ENCODE data around the gene CDC42EP5.
"Not testable (repeated sequence)": the region's sequence is repeated elsewhere in the genome, so short reads cannot be mapped to it uniquely, and the experiment has no call there.

CDC42EP5 gene, protein sequence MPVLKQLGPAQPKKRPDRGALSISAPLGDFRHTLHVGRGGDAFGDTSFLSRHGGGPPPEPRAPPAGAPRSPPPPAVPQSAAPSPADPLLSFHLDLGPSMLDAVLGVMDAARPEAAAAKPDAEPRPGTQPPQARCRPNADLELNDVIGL

DNA sequence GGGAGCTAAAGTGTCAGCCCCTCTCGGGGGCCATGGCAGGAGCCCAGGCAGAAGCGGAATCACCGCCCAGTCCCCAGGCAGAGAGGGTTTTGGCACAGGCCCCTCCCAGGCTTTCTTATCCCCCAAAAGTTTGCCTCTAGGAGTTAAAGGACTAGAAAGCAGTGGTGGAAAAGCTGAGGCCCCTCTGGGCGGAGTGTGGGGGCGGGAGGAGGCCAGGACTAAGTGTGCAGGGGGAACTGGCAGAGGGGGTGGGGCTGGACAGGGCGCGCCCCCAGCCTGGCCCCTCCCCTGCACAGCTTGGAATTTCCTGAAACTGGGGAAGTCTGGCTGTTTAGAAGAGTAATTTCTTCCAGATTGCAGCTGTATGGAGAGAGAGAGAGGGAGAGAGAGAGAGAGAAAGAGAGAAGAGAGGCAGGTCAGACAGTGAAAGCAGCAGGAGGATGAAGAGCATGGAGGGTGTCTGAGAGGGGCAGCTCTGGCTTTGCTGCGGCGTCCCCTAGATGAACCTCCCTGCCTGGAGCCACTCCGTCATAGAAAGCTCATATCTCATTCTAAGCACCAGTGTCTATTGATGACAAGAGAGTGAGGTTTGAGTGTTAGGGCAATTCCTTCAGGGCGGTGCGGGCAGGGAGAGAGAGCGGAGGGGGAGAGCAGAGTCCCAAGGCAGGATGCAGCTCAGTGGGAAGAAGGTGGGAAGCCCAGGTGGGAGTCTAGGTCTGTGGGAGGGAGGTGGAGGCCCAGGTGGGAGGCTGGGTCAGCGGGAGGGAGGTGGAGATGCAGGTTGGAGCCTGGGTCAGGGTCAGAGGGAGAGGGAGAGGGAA, at the start of gene CDC42EP5:
TSS of gene CDC42EP5 (minus strand) at position 226 of the 821 bp plus-strand sequence. CDS start 7,749 bp downstream, outside the sequence.
- no peak for DNase-seq

DNA sequence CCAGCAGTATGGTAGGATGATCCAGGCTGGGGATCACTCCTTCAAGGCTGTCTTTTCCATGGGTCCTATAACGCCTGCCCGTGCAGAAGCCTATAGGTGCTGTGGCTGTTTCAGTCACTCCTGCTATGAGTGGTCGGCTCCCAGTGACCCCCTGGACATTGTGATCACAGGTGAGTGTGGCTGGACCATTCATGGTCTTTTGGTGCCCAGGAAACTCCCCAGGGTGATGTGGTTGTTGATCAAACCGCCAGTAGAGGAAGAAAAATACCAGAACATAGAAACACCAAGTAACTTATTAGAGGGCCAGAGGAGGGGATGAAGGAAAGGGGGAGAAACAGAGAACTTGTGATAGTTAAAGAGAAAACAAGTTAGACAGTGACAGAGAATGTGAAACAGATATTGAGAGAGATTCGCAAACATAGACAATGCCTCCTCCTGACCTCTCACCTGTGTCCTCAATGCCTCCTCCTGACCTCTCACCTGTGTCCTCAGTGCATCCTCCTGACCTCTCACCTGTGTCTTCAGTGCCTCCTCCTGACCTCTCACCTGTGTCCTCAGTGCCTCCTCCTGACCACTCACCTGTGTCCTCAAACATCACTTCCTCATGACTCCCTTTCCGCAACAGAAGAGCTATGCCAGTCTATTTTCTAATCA, 48.9 kb upstream of the CDC42EP5 start:
- DNase-seq: no peak

DNA sequence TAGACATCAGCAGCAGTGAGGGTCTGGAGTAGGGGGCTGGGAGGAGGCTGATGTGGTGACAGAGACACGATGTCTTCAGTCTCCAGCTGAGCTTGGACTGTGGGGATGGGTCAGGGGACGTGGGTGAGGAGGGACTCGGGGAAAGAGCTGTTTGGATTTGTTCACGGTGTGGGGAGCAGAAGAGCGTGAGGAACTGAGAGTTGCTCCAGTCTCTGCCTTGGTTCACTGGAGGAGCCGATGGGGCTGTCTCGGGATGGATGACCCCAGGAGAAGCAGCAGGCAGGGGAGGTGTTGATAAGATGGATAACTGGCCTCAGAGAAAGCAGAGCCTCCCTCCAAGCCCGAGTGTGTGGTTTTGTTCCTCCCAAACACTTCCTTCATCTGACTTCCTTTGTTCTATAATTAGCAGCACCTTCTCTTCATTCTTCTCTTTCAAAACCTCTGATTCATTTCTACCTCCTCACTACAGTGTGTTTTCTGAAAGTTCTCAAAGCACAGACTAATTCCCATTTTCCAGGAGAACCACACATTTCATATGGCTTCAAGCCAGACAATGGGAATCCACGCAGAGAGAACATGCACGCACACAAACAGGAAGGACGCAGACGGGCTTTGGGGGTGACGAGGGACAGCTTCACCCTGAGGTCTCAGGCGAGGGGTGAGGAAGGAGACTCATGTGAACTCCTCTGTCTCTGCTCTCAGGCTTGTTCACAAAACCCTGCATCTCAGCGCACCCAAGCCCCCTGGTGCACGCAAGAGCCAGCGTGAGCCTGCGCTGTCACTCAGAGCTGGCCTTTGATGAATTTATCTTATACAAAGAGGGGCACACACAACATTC, 48.1 kb upstream of the CDC42EP5 start:
- DNase-seq: no peak

DNA sequence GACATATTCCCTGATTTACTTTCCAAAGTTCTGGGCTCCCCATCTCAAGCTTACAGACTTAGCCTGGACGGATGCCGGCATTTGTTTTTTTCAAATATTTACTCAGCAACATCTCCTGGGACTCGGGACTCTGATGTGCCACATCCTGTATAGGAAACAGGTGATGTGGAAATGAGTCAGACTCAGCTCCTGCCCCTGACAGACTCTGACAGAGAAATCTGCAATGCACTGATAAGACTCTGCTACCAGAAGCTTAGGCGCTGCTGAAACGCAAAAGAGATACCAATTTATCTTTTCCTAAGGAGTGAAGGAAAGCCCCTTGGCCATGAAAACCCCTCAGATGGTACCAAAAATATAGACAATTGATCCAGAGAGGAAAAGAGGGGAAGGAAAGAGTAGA, 45.7 kb upstream of the CDC42EP5 start:
- no peak for DNase-seq

DNA sequence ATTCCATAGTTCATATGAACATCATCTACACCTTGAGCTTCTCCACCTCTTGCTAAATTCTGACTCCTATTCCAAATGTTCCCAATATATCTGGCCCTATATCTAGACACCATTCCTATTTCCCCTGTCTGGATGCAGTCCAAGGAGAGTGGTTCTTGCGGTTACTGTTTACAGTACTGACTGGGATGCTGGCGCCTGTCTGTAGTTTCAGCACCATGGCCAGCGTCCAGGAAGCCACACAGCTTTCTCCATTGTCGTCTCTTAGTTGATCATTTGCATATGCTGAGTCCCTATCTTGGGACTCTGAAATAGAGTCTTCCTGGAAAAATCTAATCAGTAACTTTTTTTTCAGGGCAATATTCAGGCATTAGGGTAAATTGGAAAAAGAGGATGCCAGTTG, 44.4 kb upstream of the CDC42EP5 start:
- no peak for DNase-seq

DNA sequence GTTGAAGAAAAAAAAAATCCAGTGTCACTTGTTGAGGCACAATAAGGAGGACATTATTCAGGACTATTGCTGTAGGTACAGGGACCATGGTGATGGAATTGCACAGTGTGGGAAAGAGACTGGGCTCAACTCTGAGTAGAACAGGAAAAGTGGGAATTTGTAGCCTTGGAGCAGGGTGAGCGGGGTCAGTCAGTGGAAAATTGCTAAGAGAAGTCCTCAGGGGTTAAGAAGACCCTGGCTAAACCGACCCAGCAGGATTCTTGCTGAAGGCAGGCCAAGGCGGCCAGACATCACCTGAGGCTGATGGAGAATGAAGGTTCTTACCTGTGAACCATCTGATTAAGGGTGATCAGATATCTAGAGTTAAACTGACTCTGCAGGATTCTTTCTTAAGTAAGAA, 42.1 kb upstream of the CDC42EP5 start:
- DNase-seq: no peak

DNA sequence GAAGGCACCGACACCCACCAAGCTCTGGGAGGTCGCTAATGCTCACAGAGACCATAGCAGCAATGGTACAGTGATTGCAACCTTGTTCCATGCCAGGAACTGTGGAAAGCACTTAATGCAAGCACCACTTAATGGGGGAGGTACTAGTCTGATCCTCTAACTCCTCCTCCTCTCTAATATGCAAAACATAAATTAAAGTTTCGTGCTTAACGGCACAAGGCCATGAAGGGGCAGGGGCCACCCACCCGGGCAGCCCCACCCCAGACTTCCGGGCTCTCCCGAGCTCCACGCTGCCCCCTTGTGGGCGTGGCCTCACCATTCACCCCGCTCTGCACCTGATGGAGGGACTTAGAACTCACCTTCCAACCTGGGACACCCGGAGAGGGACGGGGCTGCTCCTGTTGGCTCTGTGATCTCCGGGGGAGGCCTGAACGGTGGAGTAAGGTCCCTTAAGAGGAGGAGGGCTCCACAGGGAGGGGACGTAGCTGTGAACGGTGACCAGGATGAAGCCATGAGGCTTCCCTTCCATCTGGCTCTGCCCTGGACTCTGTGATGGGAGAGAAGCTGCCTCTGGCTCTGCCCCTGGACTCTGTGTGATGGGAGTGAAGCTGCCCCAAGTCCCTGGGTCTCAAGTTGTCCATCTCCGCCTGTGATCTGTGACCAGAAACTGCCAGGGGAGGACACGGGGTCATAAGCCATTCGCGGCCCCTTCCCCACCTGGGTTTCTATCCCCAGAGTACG, 36.3 kb upstream of the CDC42EP5 start:
- not testable (repeated sequence) for DNase-seq

DNA sequence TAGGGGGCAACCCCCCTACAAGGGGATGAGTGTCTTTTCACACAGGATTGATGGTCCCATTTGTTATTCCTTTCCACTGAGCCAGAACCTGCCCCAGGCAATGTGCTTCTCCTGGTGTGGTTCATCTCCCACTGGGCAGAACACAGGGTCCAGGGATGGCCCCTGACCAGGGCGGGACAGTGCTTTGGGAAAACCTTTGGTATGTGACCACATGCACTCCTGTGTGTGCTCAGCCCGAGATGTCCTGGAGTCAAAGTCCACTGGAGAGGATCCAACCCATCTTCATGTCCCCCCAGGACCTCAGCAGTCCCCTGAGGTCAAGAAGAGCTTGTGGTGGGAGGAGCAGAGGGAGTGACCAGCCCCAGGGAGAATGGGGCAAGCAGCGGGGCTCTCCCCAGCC, 35.4 kb upstream of the CDC42EP5 start:
- DNase-seq: not testable (repeated sequence)

DNA sequence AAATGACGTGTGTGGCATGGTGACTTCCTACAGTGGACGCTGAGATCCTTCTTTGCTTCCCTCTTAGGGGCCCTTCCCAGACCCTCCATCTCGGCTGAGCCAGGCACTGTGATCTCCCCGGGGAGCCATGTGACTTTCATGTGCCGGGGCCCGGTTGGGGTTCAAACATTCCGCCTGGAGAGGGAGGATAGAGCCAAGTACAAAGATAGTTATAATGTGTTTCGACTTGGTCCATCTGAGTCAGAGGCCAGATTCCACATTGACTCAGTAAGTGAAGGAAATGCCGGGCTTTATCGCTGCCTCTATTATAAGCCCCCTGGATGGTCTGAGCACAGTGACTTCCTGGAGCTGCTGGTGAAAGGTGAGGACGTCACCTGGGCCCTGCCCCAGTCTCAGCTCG, 34.7 kb upstream of the CDC42EP5 start:
- DNase-seq: no peak

DNA sequence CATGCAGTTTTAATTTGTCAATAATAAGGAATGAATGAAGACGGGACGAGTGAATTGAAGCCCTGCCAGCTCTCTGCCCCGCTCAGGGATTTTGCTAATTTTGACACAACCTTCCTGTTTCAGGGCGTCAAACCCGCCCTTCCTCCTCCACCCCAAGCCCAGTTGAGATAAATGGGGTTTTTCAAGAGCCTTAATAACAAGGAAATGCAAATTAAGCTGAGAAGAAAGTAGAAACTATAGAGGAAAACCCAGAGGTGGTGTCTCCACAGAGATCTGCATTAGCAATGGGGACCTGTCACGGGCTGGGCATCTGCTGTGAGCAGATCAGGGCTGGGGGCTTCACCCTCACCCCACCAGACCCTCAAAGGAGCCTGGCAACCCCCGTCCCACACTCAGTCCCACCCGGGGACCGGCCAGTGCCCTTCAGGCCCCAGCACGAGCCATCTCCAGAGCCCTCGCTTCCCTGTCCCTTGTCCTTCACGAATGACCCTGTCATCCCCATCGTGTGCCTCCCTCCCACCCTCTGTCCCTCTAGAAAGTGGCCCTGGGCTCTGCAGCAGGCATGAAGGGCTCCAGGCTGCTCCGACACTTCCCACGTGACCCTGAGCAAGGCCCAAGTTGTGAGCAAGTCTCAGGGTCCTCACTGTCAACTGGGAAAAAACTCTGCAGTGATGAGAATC, 34.1 kb upstream of the CDC42EP5 start:
- not testable (repeated sequence) for DNase-seq

DNA sequence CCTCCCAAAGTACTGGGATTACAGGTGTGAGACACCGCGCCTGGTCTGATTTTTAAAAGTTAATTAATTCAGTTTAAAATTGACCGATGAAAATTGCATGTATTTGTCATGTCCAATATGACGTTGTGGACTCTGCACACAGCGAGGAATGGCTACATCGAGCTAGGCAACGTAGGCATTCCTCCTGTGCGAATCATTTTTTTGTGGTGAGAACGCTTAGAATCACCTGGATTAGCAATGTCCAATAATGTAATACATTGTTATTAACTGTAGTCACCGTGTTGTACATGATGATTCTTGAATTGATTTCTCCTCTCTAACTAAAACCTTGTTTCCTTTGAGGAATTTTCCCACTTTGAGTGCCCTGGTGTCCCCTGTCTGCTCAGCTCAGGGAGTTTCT, 33.0 kb upstream of the CDC42EP5 start:
- no peak for DNase-seq

DNA sequence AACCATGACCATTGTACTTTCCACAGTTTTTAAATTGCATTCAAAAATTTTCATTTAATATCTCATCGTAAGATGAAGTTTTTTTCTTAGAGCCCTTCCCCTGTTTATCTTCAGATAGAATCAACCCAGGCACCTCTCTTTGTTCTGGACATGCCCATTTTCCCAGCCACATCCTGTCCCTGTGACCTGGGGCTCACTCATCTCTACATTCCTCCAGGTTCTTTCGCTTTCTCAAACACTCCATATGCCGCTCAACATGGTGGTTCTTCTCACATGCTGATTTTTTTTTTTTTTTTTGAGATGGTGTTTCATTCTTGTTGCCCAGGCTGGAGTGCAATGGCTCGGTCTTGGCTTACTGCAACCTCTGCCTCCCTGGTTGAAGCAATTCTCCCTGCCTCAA, 32.4 kb upstream of the CDC42EP5 start:
- not testable (repeated sequence) for DNase-seq

DNA sequence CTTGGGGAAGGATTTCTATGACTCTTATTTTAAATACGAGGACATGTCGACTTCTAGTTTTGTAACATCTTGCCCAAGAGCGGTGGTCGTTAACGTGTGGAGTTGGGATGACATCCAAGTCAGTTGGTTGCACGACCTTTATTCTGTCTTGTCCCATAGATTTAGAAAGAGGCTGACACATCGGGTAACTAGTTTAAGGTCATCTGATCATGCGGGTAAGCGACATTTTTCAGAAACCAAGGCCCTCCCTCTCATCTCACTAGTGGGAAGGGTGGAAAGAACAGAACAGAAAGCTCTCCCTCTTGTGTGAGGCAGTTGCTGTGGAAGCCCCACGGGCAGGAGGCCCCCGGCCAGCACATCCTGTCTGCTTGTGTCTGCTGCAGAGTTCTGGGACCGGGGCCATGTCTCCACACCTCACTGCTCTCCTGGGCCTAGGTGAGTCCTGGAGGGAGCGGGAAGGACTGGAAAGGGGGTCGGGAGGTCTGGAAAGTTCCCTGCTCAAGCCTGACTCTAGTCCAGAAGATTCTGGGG, 29.5 kb upstream of the CDC42EP5 start, which contains the start of gene LAIR2:
TSS of gene LAIR2 (plus strand) at position 314 of the 531 bp plus-strand sequence. CDS start at position 402, 88 bp downstream.
- DNase-seq: no peak

DNA sequence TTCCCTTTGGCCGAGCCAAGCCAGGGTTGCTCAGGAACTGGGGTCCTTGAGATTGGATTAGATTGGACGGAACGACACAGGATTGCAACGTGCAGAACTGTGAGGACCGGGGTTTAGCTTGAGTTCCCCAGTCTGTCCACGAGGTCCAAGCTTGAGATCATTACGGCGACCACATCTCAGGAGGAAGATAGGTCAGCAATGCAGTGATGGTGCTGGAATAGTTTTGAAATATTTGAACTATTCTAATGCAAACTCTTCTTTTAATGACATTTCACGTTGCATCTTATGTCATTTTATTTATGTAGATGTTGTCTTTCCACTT, 25.3 kb upstream of the CDC42EP5 start:
- DNase-seq: not testable (repeated sequence)

DNA sequence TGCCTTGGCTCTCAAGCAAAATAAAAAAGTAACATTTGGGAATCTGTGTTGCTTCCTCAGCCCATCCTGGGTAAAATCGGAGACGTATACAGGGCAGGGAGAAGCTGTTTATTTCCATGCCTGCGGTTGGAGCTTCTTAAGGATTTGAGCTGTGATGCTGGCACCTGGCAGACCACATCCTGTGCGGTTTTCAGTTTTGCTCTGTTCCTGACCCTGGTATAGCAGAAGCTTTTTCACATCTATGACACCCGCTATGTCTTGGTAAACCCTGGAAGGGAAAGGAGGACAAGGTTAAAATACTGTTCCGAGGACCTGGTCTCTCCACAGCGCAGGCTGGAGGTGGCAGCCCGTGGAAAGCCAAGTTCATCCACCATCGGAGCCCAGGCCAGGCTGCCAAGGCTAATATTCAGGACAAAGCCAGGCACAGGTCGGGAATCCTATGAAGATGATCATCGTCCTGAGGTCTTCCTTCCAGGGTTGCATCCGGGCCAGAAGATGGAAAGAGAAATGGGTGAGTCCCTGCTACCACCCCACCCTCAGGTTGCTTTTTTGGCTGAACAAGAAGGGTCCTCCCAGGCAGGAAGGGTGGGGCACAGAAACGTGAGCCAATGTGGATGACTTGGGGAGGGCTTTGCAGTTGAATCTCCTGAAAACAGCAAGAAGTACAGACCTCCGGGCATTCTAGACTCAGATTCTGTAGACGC, 24.8 kb upstream of the CDC42EP5 start:
- not testable (repeated sequence) for DNase-seq

DNA sequence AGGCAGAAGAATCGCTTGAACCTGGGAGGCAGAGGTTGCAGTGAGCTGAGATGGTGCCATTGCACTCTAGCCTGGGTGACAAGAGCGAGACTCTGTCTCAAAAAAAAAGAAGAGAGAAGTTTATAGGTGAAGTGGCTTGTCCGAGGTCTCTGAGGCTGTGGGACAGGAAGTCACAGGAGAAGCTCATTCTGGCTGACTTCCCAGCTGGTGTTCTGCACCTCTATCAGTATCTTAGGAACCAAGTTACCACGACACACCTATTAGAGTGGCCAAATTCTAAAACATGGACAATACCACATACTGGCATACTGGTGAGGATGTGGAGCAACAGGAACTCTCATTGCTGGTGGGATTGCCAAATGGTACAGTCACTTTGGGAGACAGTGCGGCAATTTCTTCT, 22.2 kb upstream of the CDC42EP5 start:
- DNase-seq: not testable (repeated sequence)

DNA sequence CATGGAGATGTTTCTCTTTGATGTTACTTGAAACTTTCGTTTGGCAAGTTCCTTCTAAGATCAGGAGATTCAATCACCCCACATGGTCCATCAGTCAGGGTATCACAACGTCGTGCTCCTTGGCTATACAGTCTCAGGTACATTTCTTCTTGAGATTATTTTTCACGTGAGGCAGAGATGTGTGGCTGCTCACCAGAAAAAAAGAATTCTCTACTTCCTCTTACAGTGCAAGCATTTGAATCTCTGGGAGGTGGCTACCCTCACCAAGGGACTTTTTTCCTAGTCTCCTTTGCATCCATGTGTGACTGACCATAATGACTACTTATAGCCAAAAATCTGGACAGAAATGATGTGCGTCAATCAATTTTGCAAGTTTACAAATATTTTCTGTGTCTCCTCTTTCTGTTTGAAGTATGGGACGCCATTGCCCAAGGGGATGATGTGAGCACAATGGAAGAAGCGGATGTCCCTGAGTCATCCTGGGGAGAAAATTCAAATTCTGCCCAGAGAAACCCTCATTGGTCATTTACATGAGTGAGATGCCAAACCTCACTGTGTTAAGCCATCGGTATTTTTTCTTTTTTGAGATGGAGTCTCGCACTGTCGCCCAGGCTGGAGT, 21.0 kb upstream of the CDC42EP5 start:
- no peak for DNase-seq

DNA sequence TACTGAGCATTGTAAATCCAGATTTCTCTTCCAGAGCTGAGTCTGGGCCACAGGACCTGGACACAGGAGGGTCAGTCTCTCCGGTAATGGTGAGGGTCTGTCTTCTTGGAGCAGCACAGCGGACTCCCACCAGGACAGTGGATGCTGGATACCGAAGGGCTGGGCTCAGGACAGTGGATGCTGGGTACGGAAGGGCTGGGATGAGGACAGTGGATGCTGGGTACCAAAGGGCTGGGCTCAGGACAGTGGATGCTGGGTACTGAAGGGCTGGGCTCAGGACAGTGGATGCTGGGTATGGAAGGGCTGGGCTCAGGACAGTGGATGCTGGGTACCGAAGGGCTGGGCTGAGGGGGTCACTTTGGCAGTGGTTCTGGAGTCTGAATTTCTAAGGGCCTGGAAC, 20.0 kb upstream of the CDC42EP5 start:
- not testable (repeated sequence) for DNase-seq

DNA sequence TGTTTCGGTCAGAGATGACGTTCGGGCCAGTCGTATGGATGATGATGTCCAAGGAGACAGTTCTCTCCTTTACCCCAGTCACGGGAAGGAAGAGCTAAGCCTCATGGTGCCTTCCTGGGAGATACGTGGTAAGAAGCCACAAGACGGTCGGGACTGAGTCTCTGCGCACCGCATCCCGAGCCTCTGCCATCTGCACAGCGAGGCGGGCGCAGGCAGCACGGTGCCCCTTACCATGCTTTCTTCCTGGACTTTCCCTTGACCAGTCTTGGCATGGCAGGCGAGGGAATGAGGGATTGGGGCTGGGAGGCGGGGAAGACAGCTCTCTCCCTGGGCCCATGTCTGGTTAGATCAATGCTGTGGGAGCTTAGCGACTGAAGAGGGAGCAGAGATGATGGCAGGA, 19.5 kb upstream of the CDC42EP5 start:
- no peak for DNase-seq

DNA sequence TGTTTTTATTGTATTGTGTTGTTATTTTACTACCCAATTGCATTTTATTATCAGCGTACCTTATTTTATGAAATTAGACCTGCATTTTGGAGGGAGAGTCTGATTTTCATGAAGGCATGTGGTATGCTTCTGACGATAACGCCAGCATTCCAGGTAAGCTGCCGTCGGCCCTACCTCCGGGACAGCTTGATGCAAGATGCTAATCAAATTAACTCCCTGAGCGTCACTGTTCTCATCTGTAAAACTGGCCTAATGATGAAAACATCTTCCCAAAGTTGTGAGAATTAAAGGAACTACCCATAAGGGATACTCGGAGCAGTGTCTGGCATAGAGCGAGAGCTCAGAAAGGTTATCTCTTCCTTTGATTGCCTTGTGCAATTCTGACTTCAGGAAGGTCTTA, 16.7 kb upstream of the CDC42EP5 start:
- no peak for DNase-seq
